Measurements from ENCODE around the gene CRYBG1.

DNA sequence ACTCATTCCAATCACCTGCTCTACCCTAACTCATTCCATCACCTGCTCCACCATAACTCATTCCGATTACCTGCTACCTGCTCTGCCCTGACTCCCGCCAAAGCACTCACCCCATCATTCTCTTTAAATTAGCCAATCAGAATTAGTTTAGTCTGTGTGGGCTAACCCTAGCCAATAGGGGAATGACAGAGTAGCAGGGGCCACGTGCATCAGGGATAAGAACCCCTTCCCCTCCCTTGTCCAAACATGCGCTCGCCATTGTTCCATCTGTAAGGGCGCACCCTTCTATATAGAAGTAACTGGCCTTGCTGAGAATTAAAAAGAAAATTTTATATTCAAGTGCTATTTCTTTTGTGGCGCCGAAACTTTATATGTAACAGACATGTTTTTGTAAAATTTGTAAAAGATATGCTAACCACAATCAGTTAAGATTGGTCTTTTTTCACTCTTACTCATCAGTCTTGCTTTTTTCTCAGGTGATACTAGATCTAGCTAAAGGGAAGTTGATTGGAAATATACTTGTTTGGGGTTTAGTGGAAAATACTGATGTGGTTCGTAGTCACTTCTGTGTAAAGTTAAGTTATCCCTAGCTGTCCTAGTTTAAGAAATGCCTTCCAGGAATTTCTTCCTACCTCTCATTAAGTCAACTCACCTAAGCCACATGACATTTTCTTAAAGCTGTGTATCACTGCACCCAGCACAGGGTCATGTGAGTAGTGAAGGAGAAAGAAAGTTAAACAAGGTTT is 252.3 kb downstream of the CRYBG1 start:
- TF ChIP-seq, protein P1, sequence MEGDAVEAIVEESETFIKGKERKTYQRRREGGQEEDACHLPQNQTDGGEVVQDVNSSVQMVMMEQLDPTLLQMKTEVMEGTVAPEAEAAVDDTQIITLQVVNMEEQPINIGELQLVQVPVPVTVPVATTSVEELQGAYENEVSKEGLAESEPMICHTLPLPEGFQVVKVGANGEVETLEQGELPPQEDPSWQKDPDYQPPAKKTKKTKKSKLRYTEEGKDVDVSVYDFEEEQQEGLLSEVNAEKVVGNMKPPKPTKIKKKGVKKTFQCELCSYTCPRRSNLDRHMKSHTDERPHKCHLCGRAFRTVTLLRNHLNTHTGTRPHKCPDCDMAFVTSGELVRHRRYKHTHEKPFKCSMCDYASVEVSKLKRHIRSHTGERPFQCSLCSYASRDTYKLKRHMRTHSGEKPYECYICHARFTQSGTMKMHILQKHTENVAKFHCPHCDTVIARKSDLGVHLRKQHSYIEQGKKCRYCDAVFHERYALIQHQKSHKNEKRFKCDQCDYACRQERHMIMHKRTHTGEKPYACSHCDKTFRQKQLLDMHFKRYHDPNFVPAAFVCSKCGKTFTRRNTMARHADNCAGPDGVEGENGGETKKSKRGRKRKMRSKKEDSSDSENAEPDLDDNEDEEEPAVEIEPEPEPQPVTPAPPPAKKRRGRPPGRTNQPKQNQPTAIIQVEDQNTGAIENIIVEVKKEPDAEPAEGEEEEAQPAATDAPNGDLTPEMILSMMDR (IDR thresholded peaks at IDR 0.05; ENCODE audit: insufficient read depth, low read length) = no peak
- TF ChIP-seq GABPA (IDR thresholded peaks at IDR 0.05; ENCODE audit: low read depth) = no peak
- TF ChIP-seq POLR2AphosphoS5 (IDR thresholded peaks at IDR 0.05; ENCODE audit: low read depth) = no peak
- TF ChIP-seq, protein P2, sequence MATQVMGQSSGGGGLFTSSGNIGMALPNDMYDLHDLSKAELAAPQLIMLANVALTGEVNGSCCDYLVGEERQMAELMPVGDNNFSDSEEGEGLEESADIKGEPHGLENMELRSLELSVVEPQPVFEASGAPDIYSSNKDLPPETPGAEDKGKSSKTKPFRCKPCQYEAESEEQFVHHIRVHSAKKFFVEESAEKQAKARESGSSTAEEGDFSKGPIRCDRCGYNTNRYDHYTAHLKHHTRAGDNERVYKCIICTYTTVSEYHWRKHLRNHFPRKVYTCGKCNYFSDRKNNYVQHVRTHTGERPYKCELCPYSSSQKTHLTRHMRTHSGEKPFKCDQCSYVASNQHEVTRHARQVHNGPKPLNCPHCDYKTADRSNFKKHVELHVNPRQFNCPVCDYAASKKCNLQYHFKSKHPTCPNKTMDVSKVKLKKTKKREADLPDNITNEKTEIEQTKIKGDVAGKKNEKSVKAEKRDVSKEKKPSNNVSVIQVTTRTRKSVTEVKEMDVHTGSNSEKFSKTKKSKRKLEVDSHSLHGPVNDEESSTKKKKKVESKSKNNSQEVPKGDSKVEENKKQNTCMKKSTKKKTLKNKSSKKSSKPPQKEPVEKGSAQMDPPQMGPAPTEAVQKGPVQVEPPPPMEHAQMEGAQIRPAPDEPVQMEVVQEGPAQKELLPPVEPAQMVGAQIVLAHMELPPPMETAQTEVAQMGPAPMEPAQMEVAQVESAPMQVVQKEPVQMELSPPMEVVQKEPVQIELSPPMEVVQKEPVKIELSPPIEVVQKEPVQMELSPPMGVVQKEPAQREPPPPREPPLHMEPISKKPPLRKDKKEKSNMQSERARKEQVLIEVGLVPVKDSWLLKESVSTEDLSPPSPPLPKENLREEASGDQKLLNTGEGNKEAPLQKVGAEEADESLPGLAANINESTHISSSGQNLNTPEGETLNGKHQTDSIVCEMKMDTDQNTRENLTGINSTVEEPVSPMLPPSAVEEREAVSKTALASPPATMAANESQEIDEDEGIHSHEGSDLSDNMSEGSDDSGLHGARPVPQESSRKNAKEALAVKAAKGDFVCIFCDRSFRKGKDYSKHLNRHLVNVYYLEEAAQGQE (IDR thresholded peaks at IDR 0.05; ENCODE audit: insufficient replicate concordance, low read depth) = no peak
- TF ChIP-seq SPI1 (IDR thresholded peaks at IDR 0.05; ENCODE audit: borderline replicate concordance, low read depth) = no peak
